Hematopoietic multipotent progenitor cell (in vitro differentiated cells): ENCODE measurements around the gene ERBB4. TPM values are rescaled to one million over a fixed set of nuclear protein-coding genes. Genes with fewer than 3 reads are reported as not detected.
"Not testable (repeated sequence)": the region's sequence is repeated elsewhere in the genome, so short reads cannot be mapped to it uniquely, and the experiment has no call there.

ENCODE experiments used
- DNase-seq, 3 donors: peaks; one replicate each; pipeline ENCODE4 v3.0.0-alpha.2; 2011 to 2015; ENCODE audit warnings: low read depth in 2 of 3, low spot score in 2 of 3
- total RNA-seq: library from RNA; depleted of rRNA; stranded (reverse); fragments of >200 nt; gene quantifications from one replicate; pipeline ENCODE4 v1.2.3, GENCODE V29; 2012

Gene ERBB4
- total RNA-seq, 1 donor, result not detected

- no peak for DNase-seq
Observed at GRCh38 chr2:212237350-212238095, 301.1 kb downstream of the ERBB4 start.

- no peak for DNase-seq
Observed at GRCh38 chr2:212228743-212229171, 309.8 kb downstream of the ERBB4 start.

- no peak for DNase-seq
Observed at GRCh38 chr2:212227755-212228154, 310.8 kb downstream of the ERBB4 start.

GRCh38 chr2:212226114-212226513 lies 312.5 kb downstream of the ERBB4 start:
- DNase-seq, result no peak

GRCh38 chr2:212223696-212224095 lies 314.9 kb downstream of the ERBB4 start:
- DNase-seq, result no peak

GRCh38 chr2:212213191-212213590 lies 325.4 kb downstream of the ERBB4 start:
- DNase-seq, result no peak

- DNase-seq, result no peak
Observed at GRCh38 chr2:212208467-212208866, 330.1 kb downstream of the ERBB4 start.

GRCh38 chr2:212197776-212198175 lies 340.8 kb downstream of the ERBB4 start:
- DNase-seq, result no peak

GRCh38 chr2:212195626-212196025 lies 343.0 kb downstream of the ERBB4 start:
- DNase-seq, result no peak

GRCh38 chr2:212194396-212194795 lies 344.2 kb downstream of the ERBB4 start:
- DNase-seq, result no peak

- DNase-seq, result no peak
Observed at GRCh38 chr2:212193803-212194202, 344.8 kb downstream of the ERBB4 start.

GRCh38 chr2:212193056-212193455 lies 345.5 kb downstream of the ERBB4 start:
- DNase-seq, result no peak

GRCh38 chr2:212191438-212191837 lies 347.2 kb downstream of the ERBB4 start:
- not testable (repeated sequence) for DNase-seq

GRCh38 chr2:212186166-212186565 lies 352.4 kb downstream of the ERBB4 start:
- no peak for DNase-seq

- no peak for DNase-seq
Observed at GRCh38 chr2:212181646-212182045, 357.0 kb downstream of the ERBB4 start.

- DNase-seq, result no peak
Observed at GRCh38 chr2:212180408-212181083, 358.1 kb downstream of the ERBB4 start.

- no peak for DNase-seq
Observed at GRCh38 chr2:212177724-212178123, 360.9 kb downstream of the ERBB4 start.

GRCh38 chr2:212176151-212176550 lies 362.5 kb downstream of the ERBB4 start:
- DNase-seq, result no peak

GRCh38 chr2:212173756-212174510 lies 364.7 kb downstream of the ERBB4 start:
- no peak for DNase-seq

GRCh38 chr2:212173331-212173730 lies 365.3 kb downstream of the ERBB4 start:
- DNase-seq, result no peak

- no peak for DNase-seq
Observed at GRCh38 chr2:212170382-212170781, 368.2 kb downstream of the ERBB4 start.

- no peak for DNase-seq
Observed at GRCh38 chr2:212158081-212158480, 380.5 kb downstream of the ERBB4 start.
